Measurements from ENCODE around the gene MANEAL. TPM values are rescaled to one million over a fixed set of nuclear protein-coding genes. Genes with fewer than 3 reads are reported as not detected.

The MANEAL gene
- total and polyA plus RNA-seq, 2 of the 13 experiments (the other 11 are each of a cell fraction or from before 2014, with no cell fraction given), result 20.8 to 26.4 TPM

- TF ChIP-seq ZNF557 (CRISPR knock-in tag; IDR thresholded peaks at IDR 0.05) (0 out of 2 replicates have a peak, but pooled peaks have one; percentile 39), ZNF281 (CRISPR knock-in tag; IDR thresholded peaks at IDR 0.05; ENCODE audit: borderline replicate concordance) (no peak; the same call in 1 of the 2 replicates), FOXP1 (IDR thresholded peaks at IDR 0.05) (no peak), FOXP1 (CRISPR knock-in tag; IDR thresholded peaks at IDR 0.05) (no peak), XRCC5 (optimal IDR thresholded peaks at IDR 0.05; ENCODE audit: low read length) (no peak), NFE2L1 (CRISPR knock-in tag; IDR thresholded peaks at IDR 0.05; ENCODE audit: borderline replicate concordance) (no peak)
Measured at GRCh38 chr1:37793773-37794371, at the start of gene MANEAL (continued).

- ATAC-seq (no peak), FAIRE-seq (no peak), DNase-seq (ENCODE audit: low spot score) (no peak)
- TF ChIP-seq ZBTB34 (CRISPR knock-in tag; IDR thresholded peaks at IDR 0.05), result no peak
- peak; percentile 56; the same call in 1 of the 2 replicates for TF ChIP-seq CEBPB (IDR thresholded peaks at IDR 0.05; ENCODE audit: borderline replicate concordance, low read depth, low read length)
- in situ Hi-C loops (cut with HindIII; ENCODE audit: extremely low pct_ligation_motif_present, low pct_unique_long_range_greater_than_20kb) (no loop called here), intact Hi-C loops (cut with micrococcal nuclease; ENCODE audit: unreplicated experiment) (no loop called here)
- peaks cover 0 to 7% of the 10 kb centered on the region in 2 experiments; a peak in 3 of 5 replicates for H3K27me3 ChIP-seq (ENCODE audit: control insufficient read depth in 1 of 2, insufficient read depth in 2 of 2, low read length in 2 of 2)
- CTCF ChIA-PET (ENCODE audit: low intra/inter-chr PET ratio, low total read pairs), result no interaction called here
- no peak overlapping the region for H3K9ac ChIP-seq (ENCODE audit: insufficient read depth, low read depth, low read length)
- H3K4me2 ChIP-seq (ENCODE audit: low read depth, low read length), result no peak overlapping the region
- no peaks in the 10 kb centered on the region for H3K36me3 ChIP-seq (replicated peaks in 1 of 2; ENCODE audit: control insufficient read depth in 1 of 2, insufficient read depth in 2 of 2, low read length in 2 of 2)
- no peak overlapping the region for H3K27ac ChIP-seq (ENCODE audit: extremely low read length, insufficient read depth, low read length)
- no peak overlapping the region for H3K4me3 ChIP-seq (replicated peaks in 1 of 3; ENCODE audit: insufficient read depth in 1 of 3, low read depth in 2 of 3, low read length in 3 of 3)
- H3K79me2 ChIP-seq (ENCODE audit: insufficient read depth, low read length), result no peaks in the 10 kb centered on the region
- no peak overlapping the region for H2AFZ ChIP-seq (ENCODE audit: low read length)
- H4K20me1 ChIP-seq (ENCODE audit: insufficient read depth, low read length), result no peaks in the 10 kb centered on the region
- POLR2A ChIA-PET, result no interaction called here
- no peaks in the 10 kb centered on the region for H3K4me1 ChIP-seq (ENCODE audit: insufficient read depth, low read length)
- WGBS (ENCODE audit: low lambda C conversion rate), result 50% methylated on average over 3 of the region's 3 CpGs
- no TSS peak for BruUV-seq (replicated peaks)
- no peaks in the 10 kb centered on the region for H3K9me3 ChIP-seq (ENCODE audit: low read length)
Measured at GRCh38 chr1:37746806-37747205, 46.8 kb upstream of the MANEAL start.

Measured in HepG2 (cell line).